Measurements from ENCODE around the gene AKT2. TPM values are rescaled to one million over a fixed set of nuclear protein-coding genes. Genes with fewer than 3 reads are reported as not detected.
A peak's percentile ranks its signal among the peaks of the same experiment; 100 is the strongest.

AKT2 gene
- total RNA-seq, 1 experiment from 2014 or later = 150 TPM

DNA sequence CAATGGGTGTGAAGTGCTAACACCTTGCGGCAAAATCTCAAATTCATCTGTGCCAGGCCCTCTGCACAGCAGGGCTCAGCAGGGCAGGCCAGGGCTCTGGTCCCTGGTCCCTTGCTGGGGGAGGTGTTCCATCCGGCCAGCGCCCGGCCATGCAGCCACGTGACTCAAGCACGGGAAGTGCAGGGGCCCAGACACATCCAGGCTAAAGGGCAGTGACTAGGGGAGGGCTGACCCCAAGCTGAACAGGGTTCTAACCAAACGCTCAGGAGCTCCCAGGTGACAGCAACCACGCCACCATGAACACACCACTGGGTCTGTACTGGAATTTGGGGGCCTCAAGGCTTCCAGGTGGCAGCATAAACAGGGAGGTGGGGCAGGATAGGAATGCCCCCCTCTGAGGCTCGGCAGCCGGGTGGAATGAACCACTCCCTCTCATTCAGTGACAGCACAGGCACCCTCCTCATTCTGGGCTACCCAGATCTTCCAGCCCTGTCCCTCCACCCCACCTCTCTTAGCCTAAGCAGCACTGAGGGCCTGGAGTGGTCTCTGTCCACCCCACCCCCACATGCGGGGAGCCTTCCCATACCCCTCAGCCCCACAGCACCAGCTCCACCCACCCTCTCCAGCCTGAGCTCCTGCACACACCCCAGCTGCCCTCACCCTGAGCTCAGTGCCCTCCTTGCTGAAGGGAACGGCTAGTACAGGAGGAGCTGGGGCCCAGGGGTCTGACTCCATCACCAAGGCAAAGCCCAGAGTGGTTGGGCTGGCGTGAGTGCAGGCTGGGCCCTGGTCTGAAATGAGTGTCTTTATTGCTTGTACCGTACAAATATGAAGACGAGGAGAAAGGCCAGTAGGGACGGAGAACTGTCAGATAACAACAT, 53.4 kb downstream of the AKT2 start:
- Histone ChIP-seq H4K5ac (ENCODE audit: insufficient read length, low read depth, low read length) (no peak overlapping the region), H4K8ac (replicated peaks; ENCODE audit: insufficient read length, low read depth, low read length) (no peak overlapping the region), H3K79me2 (ENCODE audit: insufficient read depth, low read length) (no peaks in the 10 kb centered on the region), H2BK20ac (ENCODE audit: low read depth, low read length, poor library complexity, severe bottlenecking) (no peak overlapping the region), H3K79me1 (ENCODE audit: insufficient read depth, low read depth, low read length, poor library complexity, severe bottlenecking) (no peaks in the 10 kb centered on the region), H2BK5ac (ENCODE audit: insufficient read length, low read length) (no peak overlapping the region), H2BK12ac (ENCODE audit: insufficient read length, low read depth, low read length) (no peak overlapping the region), H3K4me1 (ENCODE audit: insufficient read depth, low read length) (peaks cover 2% of the 10 kb centered on the region; the same call in 1 of the 2 replicates), H4K91ac (ENCODE audit: insufficient read length, low read depth, low read length) (no peak overlapping the region), H3K9ac (ENCODE audit: extremely low read depth, insufficient read length, low read length) (no peak overlapping the region), H2BK120ac (ENCODE audit: low read depth, low read length, poor library complexity, severe bottlenecking) (no peak overlapping the region), H2BK15ac (ENCODE audit: low read depth, low read length) (no peak overlapping the region), H2AK5ac (ENCODE audit: insufficient read length, low read length) (no peak overlapping the region), H3K9me3 (ENCODE audit: control insufficient read depth, low read depth, low read length) (no peaks in the 10 kb centered on the region), H3K56ac (ENCODE audit: insufficient read length, low read depth, low read length) (no peak overlapping the region), H3K27ac (ENCODE audit: insufficient read length, low read depth, low read length) (no peak overlapping the region), H4K20me1 (ENCODE audit: control insufficient read depth, insufficient read depth, insufficient read length) (no peaks in the 10 kb centered on the region), H2AFZ (ENCODE audit: low read length) (no peak overlapping the region), H3K27me3 (ENCODE audit: insufficient read depth, low read length) (no peaks in the 10 kb centered on the region), H3K23me2 (ENCODE audit: insufficient read length, low read depth, low read length, poor library complexity, severe bottlenecking) (no peaks in the 10 kb centered on the region), H3K14ac (ENCODE audit: insufficient read depth, low read length) (peak overlapping the region; percentile 1; the same call in 1 of the 2 replicates), H3K23ac (ENCODE audit: insufficient read length, low read depth, low read length) (no peak overlapping the region), H3T11ph (ENCODE audit: low read length) (no peak overlapping the region), H3K18ac (ENCODE audit: insufficient read length, low read depth, low read length) (no peak overlapping the region), H3K4me2 (ENCODE audit: insufficient read depth, insufficient read length, low read length) (no peak overlapping the region), H3K4ac (ENCODE audit: low read depth, low read length) (no peak overlapping the region)
- Mint-ChIP-seq H3K27ac (peak overlapping the region; percentile 72 to 92 (median 90); a peak in 5 of 7 replicates), H3K4me3 (no peak overlapping the region; a peak in 1 of 5 replicates), H3K4me1 (peaks cover 19% of the 10 kb centered on the region in 2 experiments), H3K9me3 (no peaks in the 10 kb centered on the region), H3K27me3 (ENCODE audit: low read depth) (no peaks in the 10 kb centered on the region; the same call in 1 of the 2 replicates), H3K36me3 (ENCODE audit: insufficient read depth in 1 of 3, low read depth in 3 of 3) (peaks cover 3 to 19% (median 17%) of the 10 kb centered on the region in 3 experiments; a peak in 6 of 7 replicates)
- peak; percentile 69 for DNase-seq
- no CpG with 5 or more reads among the region's 16 CpGs for WGBS (ENCODE audit: extremely low coverage, insufficient read length, low lambda C conversion rate)
- no peak for TF ChIP-seq CTCF (conservative IDR thresholded peaks at IDR 0.05)
